GM15510 (cell line): ENCODE measurements around the gene YPEL2.

Experiments used
- POLR2A ChIP-seq: IDR thresholded peaks from 3 replicates; pipeline ENCODE4 v1.6.1; 2011; ENCODE audit warnings: borderline replicate concordance; ENCODE audit not compliant: insufficient read length; ENCODE audit errors: extremely low read depth

Gene YPEL2

DNA sequence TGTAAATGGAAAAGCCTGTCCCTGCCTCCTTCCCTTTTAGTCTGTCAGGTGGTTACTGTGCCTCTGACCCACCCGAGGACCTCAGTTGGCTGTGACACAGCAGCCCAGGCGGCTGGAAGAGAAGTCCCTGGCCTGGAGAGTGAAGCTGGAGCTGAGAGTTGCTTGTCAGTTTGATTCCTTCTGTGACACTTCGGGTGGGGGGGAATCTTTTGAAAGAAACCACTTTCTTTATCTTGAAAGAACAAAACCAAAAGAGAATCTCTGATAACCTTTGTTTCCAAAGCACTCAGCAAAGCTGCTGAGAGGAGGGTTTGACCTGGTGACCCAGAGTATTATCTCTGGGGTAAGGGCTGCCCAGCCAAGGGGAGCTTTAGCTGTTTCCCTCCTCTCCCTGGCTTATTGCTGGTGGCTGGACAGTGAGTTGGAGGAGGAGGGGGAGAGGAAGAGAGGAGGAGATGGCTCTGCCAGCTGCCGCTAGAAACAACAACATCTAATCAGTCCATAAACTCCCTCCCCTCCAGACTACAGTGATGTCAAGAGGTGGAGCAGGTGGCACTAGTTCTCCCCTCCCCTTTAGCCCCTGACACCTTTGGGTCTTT lies 34.0 kb downstream of the YPEL2 start:
- no peak for TF ChIP-seq POLR2A

GRCh38 chr17:59366040-59366757 lies 34.7 kb downstream of the YPEL2 start:
- no peak for TF ChIP-seq POLR2A

- TF ChIP-seq POLR2A = no peak
These were observed 35.6 kb downstream of the YPEL2 start for GRCh38 chr17:59366773-59367656.

GRCh38 chr17:59367657-59368045 lies 36.2 kb downstream of the YPEL2 start:
- no peak for TF ChIP-seq POLR2A

GRCh38 chr17:59368218-59368857 lies 36.9 kb downstream of the YPEL2 start:
- no peak for TF ChIP-seq POLR2A

DNA sequence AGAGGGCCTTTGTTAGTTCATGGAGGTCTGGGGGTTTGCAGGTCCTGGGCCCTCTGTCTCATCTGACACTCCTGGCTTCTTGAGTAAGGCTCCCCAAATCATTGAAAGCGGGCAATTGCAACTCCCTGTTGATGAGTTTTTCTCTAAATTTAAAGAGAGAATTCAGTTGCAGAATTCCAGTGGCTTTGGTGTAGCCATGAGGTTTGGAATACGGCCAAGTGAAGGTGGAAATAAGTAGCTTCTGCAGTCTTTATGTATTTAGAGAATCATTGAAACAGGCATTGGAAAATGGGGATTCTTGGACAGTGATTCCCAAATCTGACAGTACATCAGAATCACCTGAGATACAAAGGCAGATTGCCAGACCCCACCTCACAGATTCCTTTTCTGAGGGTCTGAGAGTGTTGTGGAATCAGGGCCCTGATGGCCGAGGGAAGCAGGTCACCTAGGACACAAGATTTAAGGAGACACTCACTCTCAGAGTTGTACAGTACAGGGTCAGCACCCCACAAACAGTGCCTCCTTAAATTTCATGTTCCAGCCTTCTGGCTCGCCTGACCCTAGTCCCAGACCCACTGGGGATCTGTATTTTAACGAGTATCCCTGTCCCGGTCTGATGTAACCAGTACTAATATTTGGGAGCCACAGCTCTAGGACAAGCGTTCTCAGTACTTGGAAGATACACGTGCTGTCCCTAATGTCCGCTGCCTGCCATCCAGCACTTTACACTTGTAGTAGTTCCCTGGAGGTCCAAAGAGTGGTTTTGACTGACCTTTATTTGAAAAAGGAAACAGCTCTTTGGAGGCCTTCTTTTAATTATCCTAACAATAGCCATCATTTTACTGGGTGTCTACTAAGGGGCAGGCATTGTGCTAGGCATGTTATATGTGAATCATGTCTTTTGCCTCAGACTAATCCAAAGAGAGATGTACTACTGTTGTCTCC lies 37.8 kb downstream of the YPEL2 start:
- no peak for TF ChIP-seq POLR2A

GRCh38 chr17:59370593-59371299 lies 39.3 kb downstream of the YPEL2 start:
- TF ChIP-seq POLR2A = no peak

DNA sequence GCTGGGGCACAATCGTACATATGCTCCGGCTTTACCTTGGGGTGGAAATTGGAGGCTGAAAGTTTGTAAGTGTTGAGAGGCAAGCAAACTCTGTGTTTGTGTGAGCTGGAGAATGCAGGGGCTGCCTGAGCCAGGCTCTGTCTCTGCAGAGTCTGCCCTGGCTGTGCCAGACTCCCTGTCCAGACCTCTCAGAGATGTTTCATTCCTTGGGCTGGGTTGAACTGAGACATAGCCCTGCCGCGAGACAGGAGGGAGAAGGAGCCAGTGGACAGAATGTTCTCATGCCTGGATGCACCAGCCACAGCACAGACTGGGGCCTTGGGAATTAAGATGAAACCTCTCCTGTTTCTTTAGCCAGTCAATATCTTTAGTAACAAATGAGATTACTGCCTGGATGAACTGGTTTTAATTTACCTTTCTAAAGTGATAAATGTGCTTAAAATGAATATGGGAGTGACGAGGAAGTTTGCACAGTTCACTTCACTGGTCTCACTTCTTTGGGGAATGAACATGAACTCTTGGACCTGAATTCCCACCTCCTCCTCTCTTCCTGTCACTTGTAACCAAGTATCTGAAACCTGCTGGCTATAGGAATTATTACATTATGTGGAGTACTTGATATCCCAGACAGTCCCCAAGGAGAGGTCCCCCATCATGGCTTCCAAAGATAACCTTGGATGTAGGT lies 40.1 kb downstream of the YPEL2 start:
- no peak for TF ChIP-seq POLR2A

- TF ChIP-seq POLR2A = no peak
These were observed 40.8 kb downstream of the YPEL2 start for GRCh38 chr17:59372138-59372751.

DNA sequence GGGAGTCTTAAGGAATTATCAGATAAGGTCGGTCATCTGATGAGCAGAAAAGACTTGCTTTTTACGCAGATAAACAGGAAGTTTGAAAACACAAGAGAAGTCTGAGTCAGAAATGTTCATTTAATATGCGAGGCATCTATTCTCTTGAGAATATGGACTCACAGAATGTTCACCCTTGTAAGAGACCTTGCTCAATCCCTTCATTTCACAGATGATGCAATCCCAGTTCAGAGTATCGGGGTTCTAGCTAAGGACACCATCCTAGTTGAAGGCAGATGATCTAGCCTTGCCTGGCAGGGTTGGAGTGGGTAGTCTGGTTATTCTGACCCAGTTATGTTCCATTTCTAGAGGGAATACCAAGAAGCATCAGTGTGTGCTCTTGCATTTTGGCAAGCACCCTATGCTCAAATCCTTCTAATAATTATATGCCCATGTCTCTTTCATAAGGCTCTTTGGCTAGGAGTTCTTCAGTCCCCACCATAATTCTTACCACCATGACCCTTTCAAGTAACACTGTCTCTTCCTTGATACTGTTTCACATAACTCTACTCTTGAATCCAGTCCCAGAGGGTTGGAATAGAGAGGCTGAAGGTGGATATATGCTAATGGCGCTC lies 42.5 kb downstream of the YPEL2 start:
- TF ChIP-seq POLR2A = no peak

GRCh38 chr17:59374612-59375011 lies 43.2 kb downstream of the YPEL2 start:
- no peak for TF ChIP-seq POLR2A

- TF ChIP-seq POLR2A = no peak
These were observed 44.4 kb downstream of the YPEL2 start for GRCh38 chr17:59375857-59376256.

GRCh38 chr17:59376506-59376905 lies 45.1 kb downstream of the YPEL2 start:
- no peak for TF ChIP-seq POLR2A

DNA sequence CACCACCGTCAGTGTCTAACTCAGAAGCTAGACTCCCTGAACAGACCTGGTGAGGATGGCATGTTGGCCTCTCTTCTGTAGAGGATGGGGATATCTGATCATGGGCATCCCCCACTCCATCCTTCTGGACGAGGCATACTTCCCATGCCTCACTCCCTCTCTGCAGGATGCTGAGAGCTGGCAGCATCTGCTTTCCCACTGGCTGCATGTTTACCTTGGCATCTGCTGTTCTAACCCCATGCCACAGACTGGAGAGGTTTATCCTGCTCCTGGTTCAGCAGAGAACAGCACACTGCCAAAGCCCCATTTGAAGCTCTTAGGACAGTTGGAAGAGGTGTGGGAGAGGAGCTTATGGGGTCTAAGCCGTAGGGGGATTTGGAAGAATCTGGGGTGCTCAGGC lies 46.0 kb downstream of the YPEL2 start:
- no peak for TF ChIP-seq POLR2A
